ENCODE results near the gene FAP. TPM values are rescaled to one million over a fixed set of nuclear protein-coding genes. Genes with fewer than 3 reads are reported as not detected.

The FAP gene
- total RNA-seq, 4 donors from 2014 or later: 1.9 to 2.6 (median 2.3) TPM; not detected in 1

GRCh38 chr2:162164802-162165201 lies 78.4 kb downstream of the FAP start:
- no peaks in the 10 kb centered on the region for H3K36me3 ChIP-seq
- H3K4me1 ChIP-seq: no peaks in the 10 kb centered on the region
- H3K27me3 ChIP-seq: no peaks in the 10 kb centered on the region
- TF ChIP-seq, protein P1, sequence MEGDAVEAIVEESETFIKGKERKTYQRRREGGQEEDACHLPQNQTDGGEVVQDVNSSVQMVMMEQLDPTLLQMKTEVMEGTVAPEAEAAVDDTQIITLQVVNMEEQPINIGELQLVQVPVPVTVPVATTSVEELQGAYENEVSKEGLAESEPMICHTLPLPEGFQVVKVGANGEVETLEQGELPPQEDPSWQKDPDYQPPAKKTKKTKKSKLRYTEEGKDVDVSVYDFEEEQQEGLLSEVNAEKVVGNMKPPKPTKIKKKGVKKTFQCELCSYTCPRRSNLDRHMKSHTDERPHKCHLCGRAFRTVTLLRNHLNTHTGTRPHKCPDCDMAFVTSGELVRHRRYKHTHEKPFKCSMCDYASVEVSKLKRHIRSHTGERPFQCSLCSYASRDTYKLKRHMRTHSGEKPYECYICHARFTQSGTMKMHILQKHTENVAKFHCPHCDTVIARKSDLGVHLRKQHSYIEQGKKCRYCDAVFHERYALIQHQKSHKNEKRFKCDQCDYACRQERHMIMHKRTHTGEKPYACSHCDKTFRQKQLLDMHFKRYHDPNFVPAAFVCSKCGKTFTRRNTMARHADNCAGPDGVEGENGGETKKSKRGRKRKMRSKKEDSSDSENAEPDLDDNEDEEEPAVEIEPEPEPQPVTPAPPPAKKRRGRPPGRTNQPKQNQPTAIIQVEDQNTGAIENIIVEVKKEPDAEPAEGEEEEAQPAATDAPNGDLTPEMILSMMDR (IDR thresholded peaks at IDR 0.05): no peak
- TF ChIP-seq POLR2A (IDR thresholded peaks at IDR 0.05): no peak
- no peak overlapping the region for H3K4me3 ChIP-seq
- no peak overlapping the region for H3K27ac ChIP-seq
- DNase-seq: no peak
- no peaks in the 10 kb centered on the region for H3K9me3 ChIP-seq

- H3K9me3 ChIP-seq: no peaks in the 10 kb centered on the region
- H3K4me3 ChIP-seq: no peak overlapping the region
- no peak overlapping the region for H3K27ac ChIP-seq
- no peak for TF ChIP-seq POLR2A (IDR thresholded peaks at IDR 0.05)
- TF ChIP-seq, protein P1 (IDR thresholded peaks at IDR 0.05): no peak
- DNase-seq: no peak
- no peaks in the 10 kb centered on the region for H3K36me3 ChIP-seq
- H3K4me1 ChIP-seq: no peaks in the 10 kb centered on the region
- no peaks in the 10 kb centered on the region for H3K27me3 ChIP-seq
Observed at GRCh38 chr2:162159446-162159845, 83.8 kb downstream of the FAP start.

DNA sequence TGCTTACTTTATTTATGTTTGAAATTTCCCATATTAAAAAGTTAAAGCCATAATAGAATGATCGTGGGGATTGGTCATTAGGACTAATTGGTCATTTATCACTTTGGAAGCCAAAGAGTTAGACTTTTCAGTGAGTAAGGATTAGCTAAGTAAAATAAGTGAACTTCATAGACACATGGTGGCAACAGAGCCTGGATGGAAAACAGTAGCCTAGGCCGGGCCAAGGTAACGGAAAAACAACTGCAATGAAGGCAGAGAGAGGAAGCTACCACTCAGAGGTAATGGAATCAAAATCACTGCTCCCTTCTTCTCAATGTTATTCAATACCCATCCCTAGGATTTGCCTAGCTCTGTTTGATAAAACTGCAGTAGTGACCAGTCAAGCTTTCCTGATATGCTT lies 87.1 kb downstream of the FAP start:
- H3K27ac ChIP-seq: no peak overlapping the region
- no peaks in the 10 kb centered on the region for H3K4me1 ChIP-seq
- TF ChIP-seq POLR2A (IDR thresholded peaks at IDR 0.05): no peak
- TF ChIP-seq, protein P1 (IDR thresholded peaks at IDR 0.05): no peak
- no peak overlapping the region for H3K4me3 ChIP-seq
- DNase-seq: no peak
- no peaks in the 10 kb centered on the region for H3K27me3 ChIP-seq
- no peaks in the 10 kb centered on the region for H3K36me3 ChIP-seq
- H3K9me3 ChIP-seq: no peaks in the 10 kb centered on the region

DNA sequence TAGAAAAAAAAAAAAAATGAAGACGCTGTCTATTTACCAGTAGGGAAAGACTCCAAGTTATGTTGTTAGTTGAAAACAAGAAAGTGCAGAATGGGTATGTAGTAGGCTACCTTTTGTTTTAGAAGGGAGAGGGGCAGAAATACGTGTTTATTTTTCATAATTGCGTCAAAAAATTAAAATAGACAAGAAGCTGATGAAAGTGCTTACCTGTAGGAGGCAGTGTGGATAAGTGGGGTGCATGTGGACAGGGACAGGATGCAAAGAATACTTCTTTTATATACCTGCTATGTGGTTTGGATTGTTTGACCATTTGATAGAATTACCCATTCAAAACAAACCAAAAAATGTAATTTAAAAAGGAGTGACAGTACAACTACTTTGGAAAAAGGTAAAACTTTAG lies 88.2 kb downstream of the FAP start:
- H3K36me3 ChIP-seq: no peaks in the 10 kb centered on the region
- TF ChIP-seq, protein P1 (IDR thresholded peaks at IDR 0.05): peak in 3 of 6 experiments; percentile 16 to 40 (median 30)
- no peak for TF ChIP-seq POLR2A (IDR thresholded peaks at IDR 0.05)
- no peaks in the 10 kb centered on the region for H3K27me3 ChIP-seq
- no peak for DNase-seq
- H3K4me1 ChIP-seq: no peaks in the 10 kb centered on the region
- no peaks in the 10 kb centered on the region for H3K9me3 ChIP-seq
- no peak overlapping the region for H3K4me3 ChIP-seq
- H3K27ac ChIP-seq: no peak overlapping the region

DNA sequence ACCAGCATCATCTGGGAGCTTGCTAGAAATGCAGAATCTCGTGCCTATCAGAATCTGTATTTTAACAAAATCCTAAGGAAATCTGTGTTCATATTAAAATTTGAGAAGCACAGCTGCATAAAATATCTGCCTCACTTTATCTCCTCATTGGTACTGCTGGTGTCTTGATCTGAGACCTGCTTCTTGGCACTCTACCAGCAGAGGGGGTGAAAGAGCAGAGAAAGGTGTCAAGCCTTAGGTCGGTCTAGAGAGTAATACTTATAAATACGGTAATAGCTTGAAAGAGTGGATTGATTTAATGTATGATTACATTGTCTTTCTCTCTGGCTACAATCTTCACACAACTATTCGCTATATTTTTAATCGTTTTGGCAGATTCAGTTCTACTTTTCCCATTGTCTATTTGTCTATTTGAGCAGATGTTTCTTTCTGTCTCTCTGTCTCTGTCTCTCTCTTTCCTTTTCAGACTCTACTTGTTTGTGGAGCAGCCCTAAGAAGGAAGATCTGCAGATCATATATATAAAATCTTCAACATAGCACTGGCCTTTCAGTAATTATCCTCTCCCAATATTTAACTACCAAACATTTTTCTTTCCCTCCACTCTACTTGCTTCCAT lies 89.5 kb downstream of the FAP start:
- no peaks in the 10 kb centered on the region for H3K4me1 ChIP-seq
- TF ChIP-seq, protein P1 (IDR thresholded peaks at IDR 0.05): peak in 5 of 6 experiments; percentile 9 to 85 (median 79)
- TF ChIP-seq POLR2A (IDR thresholded peaks at IDR 0.05): no peak
- peak in 2 of 3 donors; percentile 33 to 86 for DNase-seq

More for the DNA sequence above, 89.5 kb downstream of the FAP start:
- H3K27ac ChIP-seq: no peak overlapping the region
- H3K36me3 ChIP-seq: no peaks in the 10 kb centered on the region
- no peak overlapping the region for H3K4me3 ChIP-seq
- no peaks in the 10 kb centered on the region for H3K9me3 ChIP-seq
- no peaks in the 10 kb centered on the region for H3K27me3 ChIP-seq
